GM21367 (cell line): ENCODE measurements around the gene GDF7.

Experiments used
- ATAC-seq: cut with Tn5 transposase; IDR thresholded peaks from one replicate; pipeline ENCODE4 v1.9.1; 2021; ENCODE audit not compliant: unreplicated experiment

The GDF7 gene

GRCh38 chr2:20672201-20672951 is 5.4 kb downstream of the GDF7 start:
- no peak for ATAC-seq

DNA sequence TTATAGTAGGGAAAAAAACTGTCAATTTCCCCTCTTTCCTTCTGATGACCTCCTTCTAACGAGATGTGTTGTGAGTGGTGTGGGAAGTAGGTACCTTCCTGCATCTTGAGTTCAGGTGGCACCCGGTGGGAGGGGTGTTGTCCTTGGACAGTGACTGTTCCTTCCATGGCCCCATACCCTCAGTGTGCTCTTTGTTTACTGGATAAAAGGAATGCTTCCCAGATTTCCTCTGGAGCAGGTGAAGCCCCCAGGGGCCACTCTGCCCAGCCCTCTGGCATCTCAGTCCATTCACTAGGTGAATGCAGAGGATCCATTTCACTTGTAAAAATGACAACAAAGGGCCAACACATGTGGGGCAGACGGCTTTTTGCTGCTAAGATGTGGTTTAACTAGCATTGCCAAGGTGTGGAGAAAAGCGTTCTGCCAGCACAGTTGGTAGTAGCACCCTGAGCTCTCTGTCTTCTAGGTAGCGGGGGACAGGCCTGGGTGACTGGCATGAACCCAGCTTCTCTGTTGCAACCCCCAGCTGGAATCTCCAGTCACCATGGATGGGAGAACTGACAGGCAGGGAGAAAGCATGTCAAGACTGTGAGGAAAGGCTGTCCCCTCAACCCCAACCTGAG is 6.9 kb downstream of the GDF7 start:
- no peak for ATAC-seq

GRCh38 chr2:20674309-20674965 is 7.5 kb downstream of the GDF7 start:
- no peak for ATAC-seq

- ATAC-seq: no peak
Measured at GRCh38 chr2:20674974-20675679, 8.2 kb downstream of the GDF7 start.

- ATAC-seq: peak; percentile 61
Measured at GRCh38 chr2:20675701-20676352, 8.9 kb downstream of the GDF7 start.

DNA sequence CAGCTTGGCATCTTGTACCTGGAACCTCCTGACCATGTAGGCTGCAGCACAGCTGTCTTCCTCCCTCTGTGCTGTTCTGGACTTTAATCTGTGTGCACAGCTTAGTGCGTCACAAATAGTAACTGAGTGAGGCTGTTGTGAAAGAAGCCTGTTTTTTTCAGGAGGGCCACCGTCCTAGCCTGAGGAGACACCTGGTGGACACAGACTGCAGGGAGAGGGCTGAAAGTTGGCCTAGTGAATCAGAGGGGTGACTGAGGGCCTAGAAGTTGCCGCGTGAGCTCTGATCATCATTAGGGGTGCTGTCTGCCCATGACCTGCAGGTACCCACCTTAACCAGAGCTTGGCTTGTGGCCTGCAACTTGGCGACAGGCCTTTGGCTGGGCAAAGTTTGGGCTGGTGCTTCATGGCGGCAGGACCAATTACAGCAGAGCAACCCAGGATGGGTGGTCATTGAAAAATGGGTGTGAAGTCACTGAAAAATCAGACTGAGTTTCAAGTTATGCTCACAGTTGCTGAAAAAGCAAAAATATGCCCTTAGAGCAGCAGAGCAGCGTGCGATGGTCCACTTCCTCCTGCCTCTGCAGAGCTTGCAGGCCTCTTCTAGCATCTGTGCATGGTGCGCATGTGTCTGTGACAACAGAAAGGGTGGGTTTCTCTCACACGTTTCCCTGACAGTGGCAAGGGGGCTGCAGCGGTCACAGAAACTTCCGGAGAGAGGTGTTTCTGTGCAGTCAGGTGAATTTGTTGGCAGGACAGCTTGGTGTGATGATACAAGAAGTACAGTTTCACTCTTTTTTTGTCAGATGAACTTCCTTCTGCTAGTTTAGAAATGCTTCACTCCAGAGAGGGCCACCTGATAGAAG is 9.6 kb downstream of the GDF7 start:
- peak; percentile 74 for ATAC-seq

DNA sequence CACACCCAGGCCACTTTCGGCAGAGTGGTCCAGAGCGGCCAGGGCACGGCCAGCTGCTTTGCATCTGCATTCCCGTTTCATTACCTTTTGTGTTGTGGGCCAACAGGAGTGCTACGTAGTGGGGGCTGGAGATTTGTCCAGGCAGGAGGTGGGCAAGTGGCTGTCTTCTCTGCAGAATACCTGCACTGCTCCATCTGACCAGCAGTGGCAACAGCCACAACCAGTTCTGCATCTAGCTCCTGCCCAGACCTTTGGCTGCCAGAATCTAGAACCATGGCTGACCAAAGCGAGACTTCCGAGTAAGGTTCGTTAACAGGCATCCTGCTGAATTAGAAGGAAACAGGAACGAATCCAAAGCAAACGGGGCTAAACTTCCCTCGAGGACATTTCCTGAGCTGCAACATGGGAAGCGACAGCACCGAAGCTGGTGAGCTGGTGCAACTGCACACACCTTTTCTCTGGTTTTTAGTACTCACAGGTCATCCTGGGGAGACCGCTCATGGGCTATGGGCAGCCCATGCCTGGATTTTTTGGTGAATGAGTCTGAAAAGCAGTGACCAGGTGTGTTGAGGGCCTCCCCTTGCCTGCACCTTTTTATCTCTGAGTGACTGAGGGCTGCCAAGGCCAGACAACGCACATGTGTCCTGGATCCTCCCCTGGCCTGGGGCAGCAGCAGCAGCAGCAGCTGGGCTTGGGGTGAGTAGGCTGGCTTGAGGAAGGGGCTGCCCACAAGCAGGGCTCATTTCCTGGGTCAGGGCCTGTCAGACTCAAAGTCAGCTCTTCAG is 10.5 kb downstream of the GDF7 start:
- ATAC-seq: peak; percentile 29

DNA sequence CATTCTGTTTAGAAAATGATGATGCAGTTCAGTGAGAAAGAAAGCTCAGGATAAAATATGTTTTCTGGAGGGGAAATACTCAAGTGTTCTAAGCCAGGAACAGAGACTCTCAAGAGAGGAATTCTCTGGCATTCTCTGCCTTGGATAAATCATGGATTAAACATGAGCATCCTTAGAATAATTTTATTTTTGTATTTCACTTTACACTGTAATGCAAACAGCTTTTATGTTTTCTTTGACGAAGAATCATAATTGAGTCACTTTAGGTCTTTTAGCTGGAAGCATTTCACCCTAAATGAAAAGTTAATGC is 11.1 kb downstream of the GDF7 start:
- no peak for ATAC-seq

DNA sequence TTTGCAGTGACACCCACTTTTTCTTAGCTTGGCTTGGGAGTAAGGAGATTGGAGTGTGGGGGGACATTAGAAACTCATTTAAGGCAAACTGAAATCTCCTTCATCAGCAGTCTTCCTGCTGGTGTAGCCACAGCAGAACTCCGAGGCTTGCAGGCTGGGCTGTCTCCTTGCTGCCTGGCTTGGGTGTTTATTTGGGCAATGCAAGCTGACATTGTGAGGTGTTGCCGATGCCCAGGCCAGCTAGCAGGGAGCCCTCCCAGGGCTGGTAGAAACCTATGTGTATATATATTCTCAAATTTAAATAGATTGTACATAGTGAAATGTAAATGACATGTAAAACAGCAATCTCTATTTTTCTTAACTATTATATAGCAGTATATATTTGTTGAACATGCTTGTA is 11.8 kb downstream of the GDF7 start:
- no peak for ATAC-seq

GRCh38 chr2:20680744-20681375 is 13.9 kb downstream of the GDF7 start:
- no peak for ATAC-seq

DNA sequence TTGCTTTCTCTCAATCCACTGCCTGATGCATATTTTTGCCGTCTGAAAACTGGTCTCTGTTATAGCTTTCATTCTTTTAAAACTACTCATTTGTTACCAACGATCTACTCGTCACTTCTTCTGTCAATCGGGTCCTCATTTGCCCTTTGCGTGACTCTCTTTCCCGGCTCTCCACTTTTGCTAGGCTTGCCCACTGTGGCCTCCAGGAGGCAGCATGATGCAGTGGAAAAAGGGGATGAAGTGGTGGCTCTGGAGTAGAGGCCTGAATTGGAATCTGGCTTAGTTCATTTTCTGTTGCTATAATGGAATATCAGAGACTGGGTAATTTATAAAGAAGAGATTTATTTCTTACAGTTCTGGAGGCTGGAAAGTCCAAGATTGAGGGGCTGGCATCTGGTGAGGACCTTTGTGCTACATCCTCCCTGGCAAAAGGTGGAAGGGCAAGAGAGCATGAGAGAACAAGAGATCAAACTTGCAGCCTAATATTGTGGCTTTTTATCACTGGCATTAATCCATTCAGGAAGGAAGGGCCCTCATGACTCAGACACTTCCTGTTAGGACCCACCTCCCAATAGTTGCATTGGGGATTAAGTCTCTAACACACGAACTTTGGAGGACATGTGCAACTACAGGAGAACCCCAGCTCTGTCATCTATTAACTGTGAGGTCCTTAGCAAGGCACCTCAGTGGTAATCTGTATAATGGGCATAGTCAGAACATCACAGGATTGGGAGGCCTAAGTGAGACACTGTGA is 15.4 kb downstream of the GDF7 start:
- no peak for ATAC-seq

DNA sequence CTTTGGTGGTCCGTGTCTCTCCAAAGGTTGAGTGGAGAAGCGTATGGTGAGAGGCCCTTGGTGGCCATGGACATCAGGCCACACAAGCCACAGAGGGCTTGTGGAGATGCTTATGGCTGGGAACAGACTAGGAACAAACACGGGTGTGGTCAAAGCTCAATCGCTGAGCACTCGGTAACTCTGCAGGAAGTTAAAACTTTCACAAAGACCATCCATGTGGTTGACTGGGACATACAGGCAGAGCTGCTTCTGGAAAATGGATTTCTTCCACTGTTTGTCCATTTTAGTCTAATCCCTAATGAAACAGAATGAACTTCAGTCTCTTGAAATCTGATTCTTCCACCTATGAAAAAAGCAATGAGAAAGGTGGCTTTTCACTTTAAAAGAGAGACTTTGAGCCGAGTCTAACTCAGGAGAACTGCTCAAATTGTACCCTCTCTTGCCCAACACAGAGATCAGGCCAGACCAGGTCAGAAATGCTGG is 17.7 kb downstream of the GDF7 start:
- no peak for ATAC-seq

DNA sequence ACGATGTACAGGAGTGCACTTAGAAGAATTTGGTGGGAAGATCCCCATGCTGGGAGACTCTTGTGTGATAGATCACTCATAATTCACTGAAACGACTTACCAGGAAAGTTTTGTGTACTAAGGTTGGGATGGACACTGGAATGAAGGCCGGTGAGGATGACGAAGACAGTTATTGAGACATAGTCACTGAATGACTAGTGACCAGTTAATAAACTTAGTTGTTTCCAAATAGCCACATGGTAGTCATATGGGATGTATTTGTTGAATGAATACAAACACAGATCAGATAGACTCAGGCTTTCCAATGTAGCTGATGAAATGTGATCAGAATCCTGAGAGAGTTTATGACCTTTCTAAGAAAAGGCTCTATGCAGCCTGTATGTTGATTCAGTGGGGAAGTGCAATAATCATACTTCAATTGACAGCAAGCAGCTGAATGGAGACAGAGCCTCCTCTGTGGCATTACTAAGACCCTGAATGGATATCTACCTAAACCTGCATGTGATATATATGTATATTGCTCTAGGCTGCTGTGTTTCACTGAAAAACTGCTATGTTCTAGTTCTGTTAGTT is 20.4 kb downstream of the GDF7 start:
- ATAC-seq: no peak

- no peak for ATAC-seq
Measured at GRCh38 chr2:20689428-20690264, 22.7 kb downstream of the GDF7 start.

GRCh38 chr2:20691076-20691734 is 24.3 kb downstream of the GDF7 start:
- ATAC-seq: no peak

DNA sequence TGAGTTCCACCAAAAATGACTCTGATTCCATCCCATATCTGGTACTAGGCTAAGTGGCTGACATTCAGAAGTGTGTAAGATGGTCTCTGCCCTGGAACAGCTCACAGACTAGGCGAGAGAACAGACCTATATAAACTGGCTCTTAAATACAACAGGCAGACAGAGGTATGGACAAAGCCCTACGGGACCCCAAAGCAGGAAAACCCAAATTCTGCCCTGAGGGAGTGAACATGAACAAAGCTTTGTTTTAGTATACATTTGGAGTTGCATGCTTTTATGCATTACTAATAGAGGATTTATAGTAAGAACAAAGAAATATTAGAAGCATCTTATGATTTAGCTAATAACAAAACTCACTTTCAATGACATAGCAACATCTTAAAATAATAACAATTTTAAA is 25.1 kb downstream of the GDF7 start:
- ATAC-seq: no peak

DNA sequence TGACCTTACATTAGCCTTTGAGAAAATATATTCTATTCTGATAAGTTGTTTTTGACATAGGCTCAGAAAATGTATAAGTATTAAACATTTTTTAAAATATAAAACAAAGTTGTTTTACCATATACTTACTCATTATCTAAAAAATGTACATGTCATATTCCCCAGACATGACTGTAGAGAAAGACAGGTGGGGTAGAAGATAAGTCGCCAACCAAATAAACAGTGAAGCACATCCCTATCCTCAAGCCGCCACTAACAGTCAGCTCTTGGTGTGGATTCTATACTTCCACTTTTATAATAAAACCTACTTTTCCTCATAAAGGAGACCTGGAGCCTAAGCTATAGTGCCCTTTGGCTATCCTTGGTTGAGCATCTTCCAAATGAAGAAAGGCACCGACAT is 26.4 kb downstream of the GDF7 start:
- ATAC-seq: no peak
